Astrocyte (in vitro differentiated cells and primary cell): ENCODE measurements around the gene VSTM2L. TPM values are rescaled to one million over a fixed set of nuclear protein-coding genes. Genes with fewer than 3 reads are reported as not detected.

Experiments
- DNase-seq: peaks from one replicate; pipeline ENCODE4 v3.0.0-alpha.2; 2010; ENCODE audit warnings: low read depth
- FAIRE-seq: peaks from 2 replicates; lab custom pipeline; 2011; peaks lifted over from hg19 to GRCh38; lab: Jason Lieb, UNC
- H2AFZ ChIP-seq: 2 replicates; pipeline ENCODE4 v1.6.0; 2012; ENCODE audit warnings: low read depth, low read length, inconsistent platforms
- H3K27ac ChIP-seq: 2 replicates; pipeline ENCODE4 v1.5.1; 2011; ENCODE audit warnings: low read depth, low read length, inconsistent platforms
- H3K27me3 ChIP-seq: 2 replicates; pipeline ENCODE4 v1.6.0; 2011; ENCODE audit warnings: low read length, inconsistent platforms; ENCODE audit not compliant: insufficient read depth
- H3K36me3 ChIP-seq: 2 replicates; pipeline ENCODE4 v1.5.1; 2011; ENCODE audit warnings: low read length, inconsistent platforms; ENCODE audit not compliant: insufficient read depth
- H3K4me1 ChIP-seq: 2 replicates; pipeline ENCODE4 v1.5.1; 2011; ENCODE audit warnings: low read length, inconsistent platforms; ENCODE audit not compliant: insufficient read depth
- H3K4me2 ChIP-seq: 2 replicates; pipeline ENCODE4 v1.6.0; 2012; ENCODE audit warnings: low read length, inconsistent platforms
- H3K4me3 ChIP-seq: 2 replicates; pipeline ENCODE4 v1.5.1; 2011; ENCODE audit warnings: low read depth, mild to moderate bottlenecking, low read length, inconsistent platforms; ENCODE audit not compliant: insufficient read depth
- H3K79me2 ChIP-seq: 2 replicates; pipeline ENCODE4 v1.6.0; 2012; ENCODE audit warnings: mild to moderate bottlenecking, low read length, inconsistent platforms; ENCODE audit not compliant: insufficient read depth
- H3K9ac ChIP-seq: 2 replicates; pipeline ENCODE4 v1.6.0; 2012; ENCODE audit warnings: mild to moderate bottlenecking, low read length, inconsistent platforms
- H3K9me3 ChIP-seq: 2 replicates; pipeline ENCODE4 v1.5.1; 2012; ENCODE audit warnings: low read depth, mild to moderate bottlenecking, low read length, inconsistent platforms; ENCODE audit not compliant: insufficient read depth
- H4K20me1 ChIP-seq: 2 replicates; pipeline ENCODE4 v1.6.0; 2012; ENCODE audit warnings: low read length, inconsistent platforms; ENCODE audit not compliant: insufficient read depth
- H3K27ac Mint-ChIP-seq: one replicate; pipeline ENCODE4 v1.8.0; 2021; ENCODE audit warnings: mild to moderate bottlenecking, mixed read lengths; ENCODE audit not compliant: unreplicated experiment
- H3K27me3 Mint-ChIP-seq: one replicate; pipeline ENCODE4 v1.8.0; 2021; ENCODE audit warnings: low read depth, mixed read lengths; ENCODE audit not compliant: unreplicated experiment
- H3K36me3 Mint-ChIP-seq: one replicate; pipeline ENCODE4 v1.8.0; 2021; ENCODE audit warnings: low read depth, mixed read lengths; ENCODE audit not compliant: unreplicated experiment
- H3K4me1 Mint-ChIP-seq: one replicate; pipeline ENCODE4 v1.8.0; 2021; ENCODE audit warnings: low read depth, mixed read lengths; ENCODE audit not compliant: unreplicated experiment
- H3K4me3 Mint-ChIP-seq: one replicate; pipeline ENCODE4 v1.8.0; 2021; ENCODE audit warnings: mild to moderate bottlenecking, moderate library complexity, mixed read lengths; ENCODE audit not compliant: unreplicated experiment
- H3K9me3 Mint-ChIP-seq: one replicate; pipeline ENCODE4 v1.8.0; 2021; ENCODE audit warnings: mild to moderate bottlenecking, mixed read lengths; ENCODE audit not compliant: unreplicated experiment
- CTCF ChIP-seq: IDR thresholded peaks from 2 replicates; pipeline ENCODE4 v1.5.1; 2011; ENCODE audit warnings: low read depth, mild to moderate bottlenecking, inconsistent platforms, low read length, moderate library complexity; ENCODE audit not compliant: insufficient read depth
- EZH2 ChIP-seq: IDR thresholded peaks from 2 replicates; pipeline ENCODE4 v1.6.1; 2012; ENCODE audit warnings: mild to moderate bottlenecking, low read length, inconsistent platforms; ENCODE audit not compliant: insufficient read depth
- total RNA-seq: library from RNA; stranded (reverse); gene quantifications from 2 replicates; pipeline ENCODE4 v1.2.1, GENCODE V29; 2021

The VSTM2L gene
- total RNA-seq, 1 donor from 2014 or later = 18.5 TPM

GRCh38 chr20:37912874-37913273 is 9.9 kb downstream of the VSTM2L start:
- Histone ChIP-seq H4K20me1 (peaks cover 39% of the 10 kb centered on the region), H3K9me3 (no peaks in the 10 kb centered on the region), H3K4me1 (peaks cover 11% of the 10 kb centered on the region), H2AFZ (no peak overlapping the region), H3K27ac (no peak overlapping the region), H3K79me2 (no peaks in the 10 kb centered on the region), H3K27me3 (peaks cover 36% of the 10 kb centered on the region), H3K4me2 (no peak overlapping the region), H3K9ac (no peak overlapping the region), H3K36me3 (no peaks in the 10 kb centered on the region), H3K4me3 (no peak overlapping the region)
- Mint-ChIP-seq H3K36me3 (no peaks in the 10 kb centered on the region), H3K27ac (peak overlapping the region; percentile 55), H3K27me3 (peaks cover 11% of the 10 kb centered on the region), H3K4me3 (no peak overlapping the region), H3K9me3 (peaks cover 2% of the 10 kb centered on the region), H3K4me1 (peaks cover 19% of the 10 kb centered on the region)
- no peak for TF ChIP-seq CTCF
- no peak for TF ChIP-seq EZH2
- FAIRE-seq (no peak), DNase-seq (no peak)

DNA sequence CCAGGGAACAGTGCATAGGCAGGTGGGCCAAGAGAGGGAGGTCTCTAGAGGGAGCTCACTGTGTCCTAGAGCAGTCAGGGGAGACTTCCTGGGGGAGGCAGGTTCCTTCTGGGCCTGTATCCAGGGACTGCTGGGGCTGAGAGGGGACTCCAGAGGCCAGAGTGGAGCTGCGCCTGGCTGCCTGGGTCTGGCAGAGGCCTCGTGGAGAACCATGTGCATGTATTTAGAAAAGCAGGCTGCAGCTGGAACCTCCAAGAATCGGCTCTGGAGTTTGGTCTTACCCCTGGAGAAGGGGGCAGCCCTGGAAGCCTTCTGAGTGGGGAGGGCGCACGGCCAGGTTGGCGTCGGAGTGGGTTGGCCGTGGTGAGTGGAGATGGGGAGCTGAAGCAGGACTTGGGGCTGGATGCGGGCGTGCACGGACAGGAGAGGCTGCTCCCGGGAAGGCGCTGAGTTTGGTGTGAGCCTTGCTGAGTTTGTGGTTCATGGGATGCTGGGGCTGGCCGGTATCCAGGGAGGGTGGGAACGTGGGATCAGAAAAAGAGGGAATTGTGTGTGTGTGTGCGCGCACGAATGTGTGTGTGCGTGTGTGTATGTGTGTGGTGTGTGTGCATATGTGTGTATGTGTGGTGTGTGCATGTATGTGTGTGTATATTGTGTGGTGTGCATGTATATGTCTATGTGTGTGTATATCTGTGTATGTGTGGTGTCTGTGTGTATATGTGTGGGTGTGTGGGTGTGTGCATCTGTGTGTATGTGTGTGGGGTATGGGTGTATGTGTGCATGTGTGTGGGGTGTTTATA is 10.8 kb downstream of the VSTM2L start:
- Mint-ChIP-seq H3K9me3 (no peaks in the 10 kb centered on the region), H3K27ac (no peak overlapping the region), H3K4me1 (peaks cover 15% of the 10 kb centered on the region)

More for the DNA sequence above, 10.8 kb downstream of the VSTM2L start:
- no peaks in the 10 kb centered on the region for H3K9me3 ChIP-seq
- DNase-seq (no peak), FAIRE-seq (no peak)
- H3K4me3 Mint-ChIP-seq = no peak overlapping the region
- H3K27me3 Mint-ChIP-seq = peaks cover 11% of the 10 kb centered on the region
- peaks cover 7% of the 10 kb centered on the region for H3K4me1 ChIP-seq
- no peak overlapping the region for H3K27ac ChIP-seq
- H3K36me3 Mint-ChIP-seq = no peaks in the 10 kb centered on the region
- H3K27me3 ChIP-seq = peaks cover 43% of the 10 kb centered on the region
- H3K4me3 ChIP-seq = no peak overlapping the region
- TF ChIP-seq EZH2 = no peak
- TF ChIP-seq CTCF = no peak
- H3K9ac ChIP-seq = no peak overlapping the region
- H2AFZ ChIP-seq = no peak overlapping the region
- no peaks in the 10 kb centered on the region for H3K79me2 ChIP-seq
- H3K36me3 ChIP-seq = no peaks in the 10 kb centered on the region
- peaks cover 40% of the 10 kb centered on the region for H4K20me1 ChIP-seq
- no peak overlapping the region for H3K4me2 ChIP-seq
